ENCODE data around the gene AFF1. TPM values are rescaled to one million over a fixed set of nuclear protein-coding genes. Genes with fewer than 3 reads are reported as not detected.

Gene AFF1
- total RNA-seq, 1 donor from 2014 or later = 58.2 TPM

- no peak overlapping the region for H3K4me2 ChIP-seq (ENCODE audit: low read length)
- DNase-seq (ENCODE audit: low read depth) (no peak), FAIRE-seq (no peak)
- no peaks in the 10 kb centered on the region for H3K4me1 Mint-ChIP-seq (ENCODE audit: low read depth, unreplicated experiment)
- no peaks in the 10 kb centered on the region for H3K36me3 Mint-ChIP-seq (ENCODE audit: low read depth, unreplicated experiment)
- no peaks in the 10 kb centered on the region for H3K36me3 ChIP-seq (ENCODE audit: insufficient read depth, low read length)
- no peaks in the 10 kb centered on the region for H3K27me3 Mint-ChIP-seq (ENCODE audit: low read depth, unreplicated experiment)
- H3K27ac Mint-ChIP-seq (ENCODE audit: unreplicated experiment) = no peak overlapping the region
- H3K27ac ChIP-seq (ENCODE audit: low read depth, low read length) = no peak overlapping the region
- H3K4me3 ChIP-seq (ENCODE audit: insufficient read depth, low read depth, low read length) = no peak overlapping the region
- no peak for TF ChIP-seq EZH2 (IDR thresholded peaks at IDR 0.05; ENCODE audit: insufficient read depth, low read length)
- no peak for TF ChIP-seq CTCF (IDR thresholded peaks at IDR 0.05; ENCODE audit: insufficient read depth, low read depth, low read length)
- H3K9me3 Mint-ChIP-seq (ENCODE audit: unreplicated experiment) = no peaks in the 10 kb centered on the region
- no peaks in the 10 kb centered on the region for H3K4me1 ChIP-seq (ENCODE audit: insufficient read depth, low read length)
- H3K9me3 ChIP-seq (ENCODE audit: insufficient read depth, low read depth, low read length) = no peaks in the 10 kb centered on the region
- no peaks in the 10 kb centered on the region for H4K20me1 ChIP-seq (ENCODE audit: insufficient read depth, low read length)
- H3K79me2 ChIP-seq (ENCODE audit: insufficient read depth, low read length) = no peaks in the 10 kb centered on the region
- H3K4me3 Mint-ChIP-seq (ENCODE audit: unreplicated experiment) = no peak overlapping the region
- H2AFZ ChIP-seq (ENCODE audit: low read depth, low read length) = no peak overlapping the region
- no peaks in the 10 kb centered on the region for H3K27me3 ChIP-seq (ENCODE audit: insufficient read depth, low read length)
- H3K9ac ChIP-seq (ENCODE audit: low read length) = no peak overlapping the region
Observed at GRCh38 chr4:86898562-86898961, 36.2 kb upstream of the AFF1 start.

- Mint-ChIP-seq H3K27ac (ENCODE audit: unreplicated experiment) (no peak overlapping the region), H3K4me3 (ENCODE audit: unreplicated experiment) (no peak overlapping the region), H3K27me3 (ENCODE audit: low read depth, unreplicated experiment) (no peaks in the 10 kb centered on the region), H3K36me3 (ENCODE audit: low read depth, unreplicated experiment) (no peaks in the 10 kb centered on the region), H3K4me1 (ENCODE audit: low read depth, unreplicated experiment) (no peaks in the 10 kb centered on the region), H3K9me3 (ENCODE audit: unreplicated experiment) (no peaks in the 10 kb centered on the region)
- TF ChIP-seq CTCF (IDR thresholded peaks at IDR 0.05; ENCODE audit: insufficient read depth, low read depth, low read length) (no peak), EZH2 (IDR thresholded peaks at IDR 0.05; ENCODE audit: insufficient read depth, low read length) (no peak)
- Histone ChIP-seq H3K9ac (ENCODE audit: low read length) (no peak overlapping the region), H3K4me1 (ENCODE audit: insufficient read depth, low read length) (peaks cover 3% of the 10 kb centered on the region), H3K79me2 (ENCODE audit: insufficient read depth, low read length) (no peaks in the 10 kb centered on the region), H3K36me3 (ENCODE audit: insufficient read depth, low read length) (no peaks in the 10 kb centered on the region), H3K27ac (ENCODE audit: low read depth, low read length) (no peak overlapping the region), H4K20me1 (ENCODE audit: insufficient read depth, low read length) (no peaks in the 10 kb centered on the region), H3K4me3 (ENCODE audit: insufficient read depth, low read depth, low read length) (no peak overlapping the region), H3K9me3 (ENCODE audit: insufficient read depth, low read depth, low read length) (no peaks in the 10 kb centered on the region), H2AFZ (ENCODE audit: low read depth, low read length) (no peak overlapping the region), H3K27me3 (ENCODE audit: insufficient read depth, low read length) (no peaks in the 10 kb centered on the region), H3K4me2 (ENCODE audit: low read length) (no peak overlapping the region)
- peak; percentile 17 for FAIRE-seq
- no peak for DNase-seq (ENCODE audit: low read depth)
Observed at GRCh38 chr4:86901864-86902263, 32.9 kb upstream of the AFF1 start.

- Histone ChIP-seq H4K20me1 (ENCODE audit: insufficient read depth, low read length) (no peaks in the 10 kb centered on the region), H3K4me3 (ENCODE audit: insufficient read depth, low read depth, low read length) (no peak overlapping the region), H3K4me2 (ENCODE audit: low read length) (no peak overlapping the region), H3K4me1 (ENCODE audit: insufficient read depth, low read length) (peaks cover 3% of the 10 kb centered on the region), H2AFZ (ENCODE audit: low read depth, low read length) (no peak overlapping the region), H3K9ac (ENCODE audit: low read length) (no peak overlapping the region), H3K27me3 (ENCODE audit: insufficient read depth, low read length) (no peaks in the 10 kb centered on the region), H3K36me3 (ENCODE audit: insufficient read depth, low read length) (no peaks in the 10 kb centered on the region), H3K27ac (ENCODE audit: low read depth, low read length) (no peak overlapping the region), H3K79me2 (ENCODE audit: insufficient read depth, low read length) (no peaks in the 10 kb centered on the region), H3K9me3 (ENCODE audit: insufficient read depth, low read depth, low read length) (no peaks in the 10 kb centered on the region)
- DNase-seq (ENCODE audit: low read depth) = no peak
- Mint-ChIP-seq H3K36me3 (ENCODE audit: low read depth, unreplicated experiment) (no peaks in the 10 kb centered on the region), H3K9me3 (ENCODE audit: unreplicated experiment) (no peaks in the 10 kb centered on the region), H3K4me3 (ENCODE audit: unreplicated experiment) (no peak overlapping the region), H3K4me1 (ENCODE audit: low read depth, unreplicated experiment) (peaks cover 4% of the 10 kb centered on the region), H3K27ac (ENCODE audit: unreplicated experiment) (no peak overlapping the region), H3K27me3 (ENCODE audit: low read depth, unreplicated experiment) (no peaks in the 10 kb centered on the region)
- TF ChIP-seq CTCF (IDR thresholded peaks at IDR 0.05; ENCODE audit: insufficient read depth, low read depth, low read length) (no peak), EZH2 (IDR thresholded peaks at IDR 0.05; ENCODE audit: insufficient read depth, low read length) (no peak)
- no peak for FAIRE-seq
Observed at GRCh38 chr4:86908251-86908657, 26.6 kb upstream of the AFF1 start.
